ENCODE measurements around the gene BANK1.

GRCh38 chr4:101858641-101859040 lies 68.1 kb downstream of the BANK1 start:
- TF ChIP-seq, protein P1, sequence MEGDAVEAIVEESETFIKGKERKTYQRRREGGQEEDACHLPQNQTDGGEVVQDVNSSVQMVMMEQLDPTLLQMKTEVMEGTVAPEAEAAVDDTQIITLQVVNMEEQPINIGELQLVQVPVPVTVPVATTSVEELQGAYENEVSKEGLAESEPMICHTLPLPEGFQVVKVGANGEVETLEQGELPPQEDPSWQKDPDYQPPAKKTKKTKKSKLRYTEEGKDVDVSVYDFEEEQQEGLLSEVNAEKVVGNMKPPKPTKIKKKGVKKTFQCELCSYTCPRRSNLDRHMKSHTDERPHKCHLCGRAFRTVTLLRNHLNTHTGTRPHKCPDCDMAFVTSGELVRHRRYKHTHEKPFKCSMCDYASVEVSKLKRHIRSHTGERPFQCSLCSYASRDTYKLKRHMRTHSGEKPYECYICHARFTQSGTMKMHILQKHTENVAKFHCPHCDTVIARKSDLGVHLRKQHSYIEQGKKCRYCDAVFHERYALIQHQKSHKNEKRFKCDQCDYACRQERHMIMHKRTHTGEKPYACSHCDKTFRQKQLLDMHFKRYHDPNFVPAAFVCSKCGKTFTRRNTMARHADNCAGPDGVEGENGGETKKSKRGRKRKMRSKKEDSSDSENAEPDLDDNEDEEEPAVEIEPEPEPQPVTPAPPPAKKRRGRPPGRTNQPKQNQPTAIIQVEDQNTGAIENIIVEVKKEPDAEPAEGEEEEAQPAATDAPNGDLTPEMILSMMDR (IDR thresholded peaks at IDR 0.05) = no peak
- TF ChIP-seq POLR2A (IDR thresholded peaks at IDR 0.05) = no peak
- no peak for TF ChIP-seq POLR2AphosphoS5 (IDR thresholded peaks at IDR 0.05)

Data from transverse colon (tissue), 4 donors.